Panc1 (cell line): ENCODE results near the gene CLCN6. TPM values are rescaled to one million over a fixed set of nuclear protein-coding genes. Genes with fewer than 3 reads are reported as not detected.

ENCODE experiments used
- ATAC-seq: fragments of 200-7000 bp; cut with Tn5 transposase; 2 replicates; pipeline ENCODE4 v1.9.1; 2020; ENCODE audit warnings: mild to moderate bottlenecking, moderate library complexity
- BruUV-seq: library from RNA; stranded (reverse); fragments of 400-500 nt; replicated peaks from 2 replicates; lab custom pipeline; 2021; lab: Mats Ljungman, UMichigan
- CTCF ChIA-PET: fragments of 300-600 bp; sonication (Branson Sonifier 250); formaldehyde crosslinking; loops from one replicate; lab custom pipeline; 2022; ENCODE audit warnings: antibody characterized with exemption; lab: Charles Lee
- POLR2A ChIA-PET: fragments of 300-600 bp; sonication (Branson Sonifier 250); formaldehyde crosslinking; loops from one replicate; lab custom pipeline; 2022; ENCODE audit warnings: antibody characterized with exemption; lab: Charles Lee
- DNase-seq: peaks from one replicate; pipeline ENCODE4 v3.0.0-alpha.2; 2010; ENCODE audit warnings: low read depth, low spot score
- H3K27ac ChIP-seq: 2 replicates; pipeline ENCODE4 v1.5.1; 2011; ENCODE audit warnings: mild to moderate bottlenecking, low read length, inconsistent platforms
- H3K27me3 ChIP-seq: fragments of 200-500 bp; sonication (Bioruptor generic); 2 replicates; pipeline ENCODE4 v1.6.0; 2014; ENCODE audit warnings: low read length, inconsistent platforms; ENCODE audit not compliant: control insufficient read depth, insufficient read depth
- H3K36me3 ChIP-seq: fragments of 200-500 bp; sonication (Bioruptor generic); 2 replicates; pipeline ENCODE4 v1.5.1; 2014; ENCODE audit warnings: inconsistent platforms, mild to moderate bottlenecking, low read length, moderate library complexity; ENCODE audit not compliant: control insufficient read depth, insufficient read depth
- H3K4me1 ChIP-seq: 2 replicates; pipeline ENCODE4 v1.5.1; 2011; ENCODE audit warnings: inconsistent platforms, mild to moderate bottlenecking, low read length, moderate library complexity; ENCODE audit not compliant: control insufficient read depth, insufficient read depth
- H3K4me3 ChIP-seq, 2 experiments: 2 replicates each; pipeline ENCODE4 v1.5.1; 2011 to 2012; ENCODE audit warnings: low read depth in 2 of 2, low read length in 2 of 2, mild to moderate bottlenecking in 2 of 2, inconsistent platforms in 1 of 2, moderate library complexity in 1 of 2
- H3K9me3 ChIP-seq: fragments of 200-500 bp; sonication (Bioruptor generic); 2 replicates; pipeline ENCODE4 v1.5.1; 2014; ENCODE audit warnings: low read depth, mild to moderate bottlenecking, inconsistent platforms, low read length, moderate library complexity; ENCODE audit not compliant: control insufficient read depth, insufficient read depth
- CTCF ChIP-seq: fragments of 450-650 bp; IDR thresholded peaks from 2 replicates; pipeline ENCODE4 v1.5.1; 2017; ENCODE audit warnings: mild to moderate bottlenecking
- POLR2AphosphoS5 ChIP-seq: IDR thresholded peaks from 2 replicates; pipeline ENCODE4 v1.6.1; 2012; ENCODE audit warnings: mild to moderate bottlenecking, low read depth, low read length, moderate library complexity
- REST ChIP-seq, 2 experiments: IDR thresholded peaks; 2 replicates each; pipeline ENCODE4 v1.6.1; 2011 to 2012; ENCODE audit warnings: low read depth in 2 of 2, control low read depth in 1 of 2, low read length in 1 of 2, mild to moderate bottlenecking in 1 of 2, moderate library complexity in 1 of 2; ENCODE audit not compliant: insufficient read depth in 1 of 2
- SIN3A ChIP-seq: IDR thresholded peaks from 2 replicates; pipeline ENCODE4 v1.6.1; 2012; ENCODE audit warnings: low read depth, mild to moderate bottlenecking, low read length, moderate library complexity, borderline replicate concordance; ENCODE audit not compliant: insufficient read depth
- TCF7L2 ChIP-seq: IDR thresholded peaks from 2 replicates; pipeline ENCODE4 v1.6.1; 2011; ENCODE audit warnings: mild to moderate bottlenecking, low read depth, low read length, inconsistent platforms
- in situ Hi-C: cut with HindIII; loops from 2 replicates; pipeline ENCODE4 v1.10.0; 2016; ENCODE audit warnings: low sequenced_read_pairs, low pct_unique_long_range_greater_than_20kb
- intact Hi-C: fragments of 100-400 bp; cut with micrococcal nuclease; formaldehyde crosslinking; loops from one replicate; pipeline ENCODE4 v1.10.0; 2022; ENCODE audit not compliant: unreplicated experiment
- total RNA-seq: library from RNA; stranded (reverse); gene quantifications from one replicate; pipeline ENCODE4 v1.2.1, GENCODE V29; 2021; ENCODE audit not compliant: unreplicated experiment

CLCN6 gene
- total RNA-seq, 1 experiment from 2014 or later = 23.6 TPM

- no peaks in the 10 kb centered on the region for H3K4me1 ChIP-seq
- no peak for ATAC-seq
- H3K9me3 ChIP-seq = no peaks in the 10 kb centered on the region
- no peaks in the 10 kb centered on the region for H3K27me3 ChIP-seq
- no peak for DNase-seq
- no peak overlapping the region for H3K27ac ChIP-seq
- no peaks in the 10 kb centered on the region for H3K36me3 ChIP-seq
- intact Hi-C loops = no loop called here
- CTCF ChIA-PET = no interaction called here
- TF ChIP-seq TCF7L2 (no peak), CTCF (no peak), REST (IDR thresholded peaks at IDR 0.05; ENCODE audit: insufficient read depth in 1 of 2, low read depth in 2 of 2, low read length in 1 of 2) (no peak), POLR2AphosphoS5 (no peak)
- no TSS peak for BruUV-seq
- POLR2A ChIA-PET = interaction anchor here (0.6 kb wide), 1 partner anchor 60 kb away, joined by 4 read pairs; no protein-coding TSS in a partner anchor
- in situ Hi-C loops = no loop called here
- no peak overlapping the region for H3K4me3 ChIP-seq
Measured at GRCh38 chr1:11868331-11868980, 62.5 kb downstream of the CLCN6 start.

- TF ChIP-seq REST (IDR thresholded peaks at IDR 0.05; ENCODE audit: insufficient read depth in 1 of 2, low read depth in 2 of 2, low read length in 1 of 2) (no peak), CTCF (no peak), SIN3A (no peak), TCF7L2 (no peak), POLR2AphosphoS5 (no peak)
Measured at GRCh38 chr1:11869104-11869503, 63.1 kb downstream of the CLCN6 start.

More at GRCh38 chr1:11869104-11869503, 63.1 kb downstream of the CLCN6 start:
- Histone ChIP-seq H3K9me3 (no peaks in the 10 kb centered on the region), H3K4me1 (no peaks in the 10 kb centered on the region), H3K36me3 (no peaks in the 10 kb centered on the region), H3K4me3 (no peak overlapping the region), H3K27ac (no peak overlapping the region), H3K27me3 (no peaks in the 10 kb centered on the region)
- CTCF ChIA-PET = no interaction called here
- BruUV-seq = no TSS peak
- in situ Hi-C loops = no loop called here
- no peak for DNase-seq
- ATAC-seq = no peak
- intact Hi-C loops = no loop called here
- POLR2A ChIA-PET = interaction anchor here (0.6 kb wide), 1 partner anchor 59 kb away, joined by 4 read pairs; no protein-coding TSS in a partner anchor
